ENCODE data around the gene BNC2.

GRCh38 chr9:16869131-16869881, 1.2 kb downstream of the BNC2 start:
- no peak for TF ChIP-seq CTCF (IDR thresholded peaks at IDR 0.05; ENCODE audit: insufficient read depth, low read depth, low read length)
- TF ChIP-seq EZH2 (IDR thresholded peaks at IDR 0.05; ENCODE audit: insufficient read depth, low read length): no peak

Measured in astrocyte (in vitro differentiated cells and primary cell).